Measurements from ENCODE around the gene SLC6A11. TPM values are rescaled to one million over a fixed set of nuclear protein-coding genes. Genes with fewer than 3 reads are reported as not detected.

SLC6A11 gene
- total and polyA plus RNA-seq, 2 donors (not counting 1 experiment from before 2014, with no cell fraction given): not detected

GRCh38 chr3:10975695-10976234 lies 159.7 kb downstream of the SLC6A11 start:
- Histone ChIP-seq H3K79me2 (ENCODE audit: control insufficient read depth, insufficient read depth, low read length) (no peaks in the 10 kb centered on the region), H3K9me3 (ENCODE audit: control extremely low read depth in 1 of 3, control insufficient read depth in 2 of 3, insufficient read depth in 1 of 3, low read length in 2 of 3) (peaks cover 0 to 8% (median 0%) of the 10 kb centered on the region in 3 donors), H2AFZ (ENCODE audit: insufficient read depth, low read depth, low read length, poor library complexity, severe bottlenecking) (no peak overlapping the region), H3K36me3 (replicated peaks in 1 of 2; ENCODE audit: control extremely low read depth in 1 of 2, control insufficient read depth in 1 of 2, extremely low read depth in 1 of 2, insufficient read depth in 2 of 2, low read length in 1 of 2) (no peaks in the 10 kb centered on the region), H3K27me3 (replicated peaks in 1 of 4; ENCODE audit: control extremely low read depth in 1 of 4, control insufficient read depth in 3 of 4, insufficient read depth in 4 of 4, low read length in 3 of 4) (peaks cover 0 to 8% (median 0%) of the 10 kb centered on the region in 4 experiments), H3K4me2 (replicated peaks; ENCODE audit: low read depth, low read length, poor library complexity, severe bottlenecking) (no peak overlapping the region), H3K4me3 (ENCODE audit: control extremely low read depth in 1 of 5, extremely low read depth in 1 of 5, insufficient read depth in 1 of 5, low read depth in 2 of 5, low read length in 4 of 5) (no peak overlapping the region), H3K27ac (ENCODE audit: low read length in 2 of 2) (no peak overlapping the region), H4K20me1 (ENCODE audit: control insufficient read depth, insufficient read depth, low read length, poor library complexity, severe bottlenecking) (no peaks in the 10 kb centered on the region), H3K9ac (ENCODE audit: low read length) (no peak overlapping the region), H3K4me1 (ENCODE audit: control insufficient read depth in 2 of 2, insufficient read depth in 2 of 2, low read length in 2 of 2) (no peaks in the 10 kb centered on the region)
- POLR2A ChIA-PET: no interaction called here
- no peak for TF ChIP-seq CTCF (IDR thresholded peaks at IDR 0.05)
- DNase-seq: no peak
- no peaks in the 10 kb centered on the region for H3K9me3 Mint-ChIP-seq (ENCODE audit: insufficient read depth)
- H3K4me1 Mint-ChIP-seq: no peaks in the 10 kb centered on the region
- no peak overlapping the region for H3K4me3 Mint-ChIP-seq
- H3K27me3 Mint-ChIP-seq: peaks cover 31% of the 10 kb centered on the region
- CTCF ChIA-PET: no interaction called here
- ATAC-seq (ENCODE audit: low read depth): no peak
- H3K27ac Mint-ChIP-seq: no peak overlapping the region
- intact Hi-C loops (cut with micrococcal nuclease): no loop called here
- 80% methylated on average over 1 of the region's 1 CpG for WGBS (ENCODE audit: insufficient coverage)

GRCh38 chr3:10976770-10977169 lies 160.7 kb downstream of the SLC6A11 start:
- no peak overlapping the region for H3K27ac Mint-ChIP-seq
- WGBS (ENCODE audit: insufficient coverage): 67% methylated on average over 1 of the region's 1 CpG
- POLR2A ChIA-PET: no interaction called here

More at GRCh38 chr3:10976770-10977169, 160.7 kb downstream of the SLC6A11 start:
- Histone ChIP-seq H3K4me3 (ENCODE audit: control extremely low read depth in 1 of 5, extremely low read depth in 1 of 5, insufficient read depth in 1 of 5, low read depth in 2 of 5, low read length in 4 of 5) (no peak overlapping the region), H3K4me2 (replicated peaks; ENCODE audit: low read depth, low read length, poor library complexity, severe bottlenecking) (no peak overlapping the region), H2AFZ (ENCODE audit: insufficient read depth, low read depth, low read length, poor library complexity, severe bottlenecking) (no peak overlapping the region), H3K36me3 (replicated peaks in 1 of 2; ENCODE audit: control extremely low read depth in 1 of 2, control insufficient read depth in 1 of 2, extremely low read depth in 1 of 2, insufficient read depth in 2 of 2, low read length in 1 of 2) (no peaks in the 10 kb centered on the region), H3K4me1 (ENCODE audit: control insufficient read depth in 2 of 2, insufficient read depth in 2 of 2, low read length in 2 of 2) (no peaks in the 10 kb centered on the region), H3K27me3 (replicated peaks in 1 of 4; ENCODE audit: control extremely low read depth in 1 of 4, control insufficient read depth in 3 of 4, insufficient read depth in 4 of 4, low read length in 3 of 4) (peaks cover 0 to 8% (median 0%) of the 10 kb centered on the region in 4 experiments), H3K27ac (ENCODE audit: low read length in 2 of 2) (no peak overlapping the region), H4K20me1 (ENCODE audit: control insufficient read depth, insufficient read depth, low read length, poor library complexity, severe bottlenecking) (no peaks in the 10 kb centered on the region), H3K9me3 (ENCODE audit: control extremely low read depth in 1 of 3, control insufficient read depth in 2 of 3, insufficient read depth in 1 of 3, low read length in 2 of 3) (peaks cover 0 to 8% (median 0%) of the 10 kb centered on the region in 3 donors), H3K79me2 (ENCODE audit: control insufficient read depth, insufficient read depth, low read length) (no peaks in the 10 kb centered on the region), H3K9ac (ENCODE audit: low read length) (no peak overlapping the region)
- no peak overlapping the region for H3K4me3 Mint-ChIP-seq
- DNase-seq (no peak), ATAC-seq (ENCODE audit: low read depth) (no peak)
- H3K4me1 Mint-ChIP-seq: no peaks in the 10 kb centered on the region
- CTCF ChIA-PET: no interaction called here
- no peaks in the 10 kb centered on the region for H3K9me3 Mint-ChIP-seq (ENCODE audit: insufficient read depth)
- H3K27me3 Mint-ChIP-seq: peaks cover 36% of the 10 kb centered on the region
- intact Hi-C loops (cut with micrococcal nuclease): no loop called here
- TF ChIP-seq CTCF (IDR thresholded peaks at IDR 0.05) (no peak), EZH2 (IDR thresholded peaks at IDR 0.05; ENCODE audit: borderline replicate concordance, insufficient read depth, low read depth, low read length, poor library complexity, severe bottlenecking) (no peak)

Data from B cell (primary cell).